HepG2 (cell line): ENCODE measurements around the gene ATXN1L. TPM values are rescaled to one million over a fixed set of nuclear protein-coding genes. Genes with fewer than 3 reads are reported as not detected.

Experiments used
- AHR ChIP-seq: IDR thresholded peaks from 2 replicates; pipeline ENCODE4 v1.6.1; 2018; ENCODE audit warnings: missing genetic modification reagents, missing compliant biosample characterization
- EED ChIP-seq: sonication (generic); formaldehyde crosslinking; IDR thresholded peaks from 2 replicates; pipeline ENCODE4 v1.5.0; 2020; ENCODE audit warnings: mild to moderate bottlenecking, missing genetic modification reagents
- SOX5 ChIP-seq: IDR thresholded peaks from 2 replicates; pipeline ENCODE4 v1.6.1; 2016; ENCODE audit warnings: borderline replicate concordance
- TIGD3 ChIP-seq: sonication (generic); formaldehyde crosslinking; IDR thresholded peaks from 2 replicates; pipeline ENCODE4 v1.5.1; 2020; ENCODE audit warnings: mild to moderate bottlenecking, missing genetic modification reagents, borderline replicate concordance
- ZMAT3 ChIP-seq: sonication (generic); formaldehyde crosslinking; conservative IDR thresholded peaks from 2 replicates; pipeline ENCODE4 v1.7.0; 2021; ENCODE audit warnings: missing genetic modification reagents
- ZMYM2 ChIP-seq: sonication (generic); formaldehyde crosslinking; IDR thresholded peaks from 2 replicates; pipeline ENCODE4 v1.8.0; 2022; ENCODE audit warnings: mild to moderate bottlenecking, missing genetic modification reagents
- ZNF160 ChIP-seq: sonication (generic); formaldehyde crosslinking; IDR thresholded peaks from 2 replicates; pipeline ENCODE4 v1.8.0; 2022; ENCODE audit warnings: mild to moderate bottlenecking, inconsistent platforms, missing genetic modification reagents
- ZNF446 ChIP-seq: sonication (generic); formaldehyde crosslinking; IDR thresholded peaks from 2 replicates; pipeline ENCODE4 v1.5.0; 2020; ENCODE audit warnings: mild to moderate bottlenecking, missing genetic modification reagents
- ZNF576 ChIP-seq: sonication (generic); formaldehyde crosslinking; IDR thresholded peaks from 2 replicates; pipeline ENCODE4 v1.4.0; 2020; ENCODE audit warnings: mild to moderate bottlenecking, missing genetic modification reagents
- polyA plus RNA-seq, 8 experiments: library from polyadenylated mRNA; depleted of rRNA in 3 of 8; stranded (reverse) in 7 of 8; unstranded in 1 of 8; fragments of >200 nt; fragmentation: Illumina TruSeq in 4 of 8; extraction: Trizol in 4 of 8; gene quantifications; 2 replicates each; pipeline versions ENCODE4 v1.2.1 to v1.2.3, GENCODE V29; 2011 to 2016; ENCODE audit warnings: low read depth in 4 of 8, missing spikeins in 1 of 8, mixed read lengths in 1 of 8; ENCODE audit not compliant: insufficient read depth in 1 of 8
- total RNA-seq, 5 experiments: library from RNA; depleted of rRNA; stranded (reverse); fragments of >200 nt; fragmentation: Illumina TruSeq; extraction: Trizol; gene quantifications; 2 replicates each; pipeline ENCODE4 v1.2.3, GENCODE V29; 2016; ENCODE audit warnings: low read depth in 1 of 5
- TF ChIP-seq, protein P1 (sequence below): sonication (generic); formaldehyde crosslinking; IDR thresholded peaks from 2 replicates; pipeline ENCODE4 v1.8.0; 2022; ENCODE audit warnings: mild to moderate bottlenecking, missing genetic modification reagents
- TF ChIP-seq, protein P2 (sequence below): IDR thresholded peaks from 2 replicates; pipeline ENCODE4 v1.6.1; 2016; ENCODE audit warnings: low read depth, control low read depth
- TF ChIP-seq, protein P3 (sequence below), 2 experiments: sonication (generic) in 1 of 2; formaldehyde crosslinking in 1 of 2; IDR thresholded peaks; 2 replicates each; pipeline versions ENCODE4 v1.4.0 to v1.6.1; 2018 to 2020; ENCODE audit warnings: missing genetic modification reagents in 2 of 2, borderline replicate concordance in 1 of 2, low read depth in 1 of 2, mild to moderate bottlenecking in 1 of 2, missing biosample characterization in 1 of 2
- TF ChIP-seq, protein P4 (sequence below): fragments of 450-650 bp; IDR thresholded peaks from 2 replicates; pipeline ENCODE4 v1.6.1; 2017; ENCODE audit warnings: mild to moderate bottlenecking
- TF ChIP-seq, protein P5 (sequence below): sonication (generic); formaldehyde crosslinking; IDR thresholded peaks from 2 replicates; pipeline ENCODE4 v1.5.0; 2020; ENCODE audit warnings: mild to moderate bottlenecking, missing genetic modification reagents

The ATXN1L gene
- total and polyA plus RNA-seq, 2 of the 13 experiments (the other 11 are each of a cell fraction or from before 2014, with no cell fraction given), result 20.0 to 22.4 TPM

DNA sequence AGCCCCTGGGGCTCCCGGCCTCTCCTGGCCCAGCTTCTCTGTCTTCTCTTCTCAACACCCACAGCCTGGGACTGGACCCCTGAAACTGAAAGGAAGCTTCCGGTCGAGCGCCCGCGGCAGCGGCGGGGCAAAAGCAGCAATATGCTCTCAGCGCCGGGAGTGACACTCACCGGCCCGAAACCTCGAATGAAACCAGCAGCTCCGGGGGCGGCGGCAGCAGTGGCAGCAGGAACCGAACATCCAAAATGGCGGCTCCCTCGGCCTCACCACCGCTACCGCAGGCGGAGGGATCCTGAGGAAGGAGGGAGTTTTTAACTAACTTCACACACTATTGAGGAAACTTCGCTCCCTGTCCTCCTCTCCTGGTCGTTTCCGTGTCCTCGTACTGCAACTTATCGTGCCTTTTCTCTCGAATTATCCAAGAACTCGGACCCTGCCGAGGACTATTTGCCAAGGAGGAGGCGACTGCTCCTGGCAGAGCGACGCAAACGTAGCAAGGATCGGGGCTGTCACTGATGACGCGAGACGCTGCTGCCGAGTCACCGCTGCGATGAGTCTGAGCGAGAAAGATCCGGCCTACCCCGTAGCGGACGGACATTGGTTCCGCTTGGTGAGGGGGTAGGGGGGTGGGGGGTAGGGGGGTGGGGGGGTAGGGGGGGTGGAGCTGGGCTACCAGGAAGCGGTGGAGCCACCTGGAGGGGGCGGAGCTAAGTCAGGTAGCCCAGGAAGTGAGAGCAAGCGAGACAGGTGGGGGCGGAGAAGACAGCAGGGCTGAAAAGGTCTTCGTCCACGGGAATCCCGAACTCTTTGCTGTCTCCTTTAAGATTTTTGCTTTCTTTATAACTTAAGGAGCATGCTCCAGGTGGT is 37.0 kb upstream of the ATXN1L start, which contains the start of gene AP1G1 (continued):
- TF ChIP-seq ZNF576 (0 out of 2 replicates have a peak, but pooled peaks have one; percentile 63), ZMAT3 (CRISPR knock-in tag) (peak; percentile 92), TIGD3 (CRISPR knock-in tag) (no peak), ZNF160 (CRISPR knock-in tag) (peak; percentile 47; the same call in 1 of the 2 replicates), SOX5 (no peak; the same call in 1 of the 2 replicates), ZNF446 (CRISPR knock-in tag) (no peak), AHR (CRISPR knock-in tag) (0 out of 2 replicates have a peak, but pooled peaks have one; percentile 35), EED (CRISPR knock-in tag) (0 out of 2 replicates have a peak, but pooled peaks have one; percentile 76), ZMYM2 (CRISPR knock-in tag) (peak; percentile 49; the same call in 1 of the 2 replicates)
- TF ChIP-seq, protein P1, sequence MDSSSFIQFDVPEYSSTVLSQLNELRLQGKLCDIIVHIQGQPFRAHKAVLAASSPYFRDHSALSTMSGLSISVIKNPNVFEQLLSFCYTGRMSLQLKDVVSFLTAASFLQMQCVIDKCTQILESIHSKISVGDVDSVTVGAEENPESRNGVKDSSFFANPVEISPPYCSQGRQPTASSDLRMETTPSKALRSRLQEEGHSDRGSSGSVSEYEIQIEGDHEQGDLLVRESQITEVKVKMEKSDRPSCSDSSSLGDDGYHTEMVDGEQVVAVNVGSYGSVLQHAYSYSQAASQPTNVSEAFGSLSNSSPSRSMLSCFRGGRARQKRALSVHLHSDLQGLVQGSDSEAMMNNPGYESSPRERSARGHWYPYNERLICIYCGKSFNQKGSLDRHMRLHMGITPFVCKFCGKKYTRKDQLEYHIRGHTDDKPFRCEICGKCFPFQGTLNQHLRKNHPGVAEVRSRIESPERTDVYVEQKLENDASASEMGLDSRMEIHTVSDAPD (CRISPR knock-in tag), result peak; percentile 87
- TF ChIP-seq, protein P2, sequence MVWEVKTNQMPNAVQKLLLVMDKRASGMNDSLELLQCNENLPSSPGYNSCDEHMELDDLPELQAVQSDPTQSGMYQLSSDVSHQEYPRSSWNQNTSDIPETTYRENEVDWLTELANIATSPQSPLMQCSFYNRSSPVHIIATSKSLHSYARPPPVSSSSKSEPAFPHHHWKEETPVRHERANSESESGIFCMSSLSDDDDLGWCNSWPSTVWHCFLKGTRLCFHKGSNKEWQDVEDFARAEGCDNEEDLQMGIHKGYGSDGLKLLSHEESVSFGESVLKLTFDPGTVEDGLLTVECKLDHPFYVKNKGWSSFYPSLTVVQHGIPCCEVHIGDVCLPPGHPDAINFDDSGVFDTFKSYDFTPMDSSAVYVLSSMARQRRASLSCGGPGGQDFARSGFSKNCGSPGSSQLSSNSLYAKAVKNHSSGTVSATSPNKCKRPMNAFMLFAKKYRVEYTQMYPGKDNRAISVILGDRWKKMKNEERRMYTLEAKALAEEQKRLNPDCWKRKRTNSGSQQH (CRISPR knock-in tag), result peak; percentile 70; the same call in 1 of the 2 replicates
- TF ChIP-seq, protein P3, sequence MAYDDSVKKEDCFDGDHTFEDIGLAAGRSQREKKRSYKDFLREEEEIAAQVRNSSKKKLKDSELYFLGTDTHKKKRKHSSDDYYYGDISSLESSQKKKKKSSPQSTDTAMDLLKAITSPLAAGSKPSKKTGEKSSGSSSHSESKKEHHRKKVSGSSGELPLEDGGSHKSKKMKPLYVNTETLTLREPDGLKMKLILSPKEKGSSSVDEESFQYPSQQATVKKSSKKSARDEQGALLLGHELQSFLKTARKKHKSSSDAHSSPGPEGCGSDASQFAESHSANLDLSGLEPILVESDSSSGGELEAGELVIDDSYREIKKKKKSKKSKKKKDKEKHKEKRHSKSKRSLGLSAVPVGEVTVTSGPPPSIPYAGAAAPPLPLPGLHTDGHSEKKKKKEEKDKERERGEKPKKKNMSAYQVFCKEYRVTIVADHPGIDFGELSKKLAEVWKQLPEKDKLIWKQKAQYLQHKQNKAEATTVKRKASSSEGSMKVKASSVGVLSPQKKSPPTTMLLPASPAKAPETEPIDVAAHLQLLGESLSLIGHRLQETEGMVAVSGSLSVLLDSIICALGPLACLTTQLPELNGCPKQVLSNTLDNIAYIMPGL (CRISPR knock-in tag; IDR thresholded peaks at IDR 0.05; ENCODE audit: borderline replicate concordance in 1 of 2, low read depth in 1 of 2), result peak; percentile 94 to 95
- TF ChIP-seq, protein P4, sequence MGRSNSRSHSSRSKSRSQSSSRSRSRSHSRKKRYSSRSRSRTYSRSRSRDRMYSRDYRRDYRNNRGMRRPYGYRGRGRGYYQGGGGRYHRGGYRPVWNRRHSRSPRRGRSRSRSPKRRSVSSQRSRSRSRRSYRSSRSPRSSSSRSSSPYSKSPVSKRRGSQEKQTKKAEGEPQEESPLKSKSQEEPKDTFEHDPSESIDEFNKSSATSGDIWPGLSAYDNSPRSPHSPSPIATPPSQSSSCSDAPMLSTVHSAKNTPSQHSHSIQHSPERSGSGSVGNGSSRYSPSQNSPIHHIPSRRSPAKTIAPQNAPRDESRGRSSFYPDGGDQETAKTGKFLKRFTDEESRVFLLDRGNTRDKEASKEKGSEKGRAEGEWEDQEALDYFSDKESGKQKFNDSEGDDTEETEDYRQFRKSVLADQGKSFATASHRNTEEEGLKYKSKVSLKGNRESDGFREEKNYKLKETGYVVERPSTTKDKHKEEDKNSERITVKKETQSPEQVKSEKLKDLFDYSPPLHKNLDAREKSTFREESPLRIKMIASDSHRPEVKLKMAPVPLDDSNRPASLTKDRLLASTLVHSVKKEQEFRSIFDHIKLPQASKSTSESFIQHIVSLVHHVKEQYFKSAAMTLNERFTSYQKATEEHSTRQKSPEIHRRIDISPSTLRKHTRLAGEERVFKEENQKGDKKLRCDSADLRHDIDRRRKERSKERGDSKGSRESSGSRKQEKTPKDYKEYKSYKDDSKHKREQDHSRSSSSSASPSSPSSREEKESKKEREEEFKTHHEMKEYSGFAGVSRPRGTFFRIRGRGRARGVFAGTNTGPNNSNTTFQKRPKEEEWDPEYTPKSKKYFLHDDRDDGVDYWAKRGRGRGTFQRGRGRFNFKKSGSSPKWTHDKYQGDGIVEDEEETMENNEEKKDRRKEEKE, result no peak
- TF ChIP-seq, protein P5, sequence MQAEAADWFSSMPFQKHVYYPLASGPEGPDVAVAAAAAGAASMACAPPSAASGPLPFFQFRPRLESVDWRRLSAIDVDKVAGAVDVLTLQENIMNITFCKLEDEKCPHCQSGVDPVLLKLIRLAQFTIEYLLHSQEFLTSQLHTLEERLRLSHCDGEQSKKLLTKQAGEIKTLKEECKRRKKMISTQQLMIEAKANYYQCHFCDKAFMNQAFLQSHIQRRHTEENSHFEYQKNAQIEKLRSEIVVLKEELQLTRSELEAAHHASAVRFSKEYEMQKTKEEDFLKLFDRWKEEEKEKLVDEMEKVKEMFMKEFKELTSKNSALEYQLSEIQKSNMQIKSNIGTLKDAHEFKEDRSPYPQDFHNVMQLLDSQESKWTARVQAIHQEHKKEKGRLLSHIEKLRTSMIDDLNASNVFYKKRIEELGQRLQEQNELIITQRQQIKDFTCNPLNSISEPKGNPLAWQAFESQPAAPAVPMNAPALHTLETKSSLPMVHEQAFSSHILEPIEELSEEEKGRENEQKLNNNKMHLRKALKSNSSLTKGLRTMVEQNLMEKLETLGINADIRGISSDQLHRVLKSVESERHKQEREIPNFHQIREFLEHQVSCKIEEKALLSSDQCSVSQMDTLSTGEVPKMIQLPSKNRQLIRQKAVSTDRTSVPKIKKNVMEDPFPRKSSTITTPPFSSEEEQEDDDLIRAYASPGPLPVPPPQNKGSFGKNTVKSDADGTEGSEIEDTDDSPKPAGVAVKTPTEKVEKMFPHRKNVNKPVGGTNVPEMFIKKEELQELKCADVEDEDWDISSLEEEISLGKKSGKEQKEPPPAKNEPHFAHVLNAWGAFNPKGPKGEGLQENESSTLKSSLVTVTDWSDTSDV (CRISPR knock-in tag), result peak; percentile 51; the same call in 1 of the 2 replicates
